Measurements from ENCODE around the gene SIK1.

GRCh38 chr21:43370091-43370658, 56.8 kb downstream of the SIK1 start:
- no peak for TF ChIP-seq CTCF (IDR thresholded peaks at IDR 0.05)
- no peak for TF ChIP-seq POLR2A (IDR thresholded peaks at IDR 0.05)
